Esophagus muscularis mucosa (tissue), 4 donors: ENCODE measurements around the gene NBPF4.
"Not testable (repeated sequence)": the region's sequence is repeated elsewhere in the genome, so short reads cannot be mapped to it uniquely, and the experiment has no call there.

Source experiments
- EP300 ChIP-seq: sonication (generic); formaldehyde crosslinking; IDR thresholded peaks from one replicate; pipeline ENCODE4 v1.6.1; 2017; ENCODE audit warnings: antibody characterized with exemption
- POLR2A ChIP-seq: fragments of 450-650 bp; IDR thresholded peaks from one replicate; pipeline ENCODE4 v1.6.1; 2017; ENCODE audit warnings: antibody characterized with exemption, moderate library complexity, mild to moderate bottlenecking, low read depth
- POLR2AphosphoS5 ChIP-seq, 2 donors: sonication (generic); formaldehyde crosslinking; IDR thresholded peaks; one replicate each; pipeline ENCODE4 v1.6.1; 2017; ENCODE audit warnings: antibody characterized with exemption in 2 of 2
- TF ChIP-seq, protein P1 (sequence below), 3 experiments: fragments of 200-600 bp in 2 of 3; fragments of 450-650 bp in 1 of 3; sonication (generic) in 2 of 3; IDR thresholded peaks; one replicate each; pipeline ENCODE4 v1.5.1; 2017 to 2019; ENCODE audit warnings: antibody characterized with exemption in 3 of 3, mild to moderate bottlenecking in 2 of 3, moderate library complexity in 1 of 3

DNA sequence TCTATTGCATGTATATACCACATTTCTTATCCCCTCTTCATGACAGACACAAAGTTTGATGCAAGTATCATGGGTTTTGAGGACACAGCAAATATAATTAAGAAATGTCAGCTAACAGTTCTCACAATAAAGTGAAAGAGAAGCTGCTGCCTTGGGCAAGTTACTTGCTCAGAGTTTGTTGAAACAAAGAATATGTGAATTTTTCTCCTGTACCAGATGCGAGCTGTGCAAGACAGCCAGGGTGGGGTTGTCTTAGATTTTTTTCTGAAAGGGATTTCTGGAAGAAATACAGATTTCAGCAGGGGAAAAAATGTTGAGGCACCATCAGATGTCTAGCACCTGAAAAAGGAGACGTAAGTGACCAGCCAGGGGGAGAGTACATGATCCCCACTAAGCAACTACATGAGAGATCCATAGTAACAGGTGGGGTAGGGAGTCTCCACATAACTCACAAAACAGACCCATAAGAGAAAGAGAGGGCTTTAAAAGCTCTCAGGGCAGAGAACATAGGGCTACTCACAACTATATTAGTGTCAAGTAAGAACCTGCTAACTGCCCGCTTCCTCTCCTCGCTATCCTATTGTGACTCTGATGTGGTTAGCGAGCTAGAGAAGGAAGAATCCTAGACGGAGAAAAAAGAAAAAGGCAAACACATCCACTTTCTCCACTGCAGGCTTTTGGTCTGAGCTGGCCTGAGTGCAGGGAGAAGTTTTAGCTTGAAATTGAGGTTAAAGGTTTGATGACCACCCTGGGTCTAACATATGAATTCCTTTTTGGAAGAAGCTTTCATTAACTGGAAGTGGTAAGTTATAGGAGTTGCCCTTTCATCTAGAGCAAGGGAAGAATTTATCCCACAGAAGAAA lies 27.6 kb downstream of the NBPF4 start:
- not testable (repeated sequence) for TF ChIP-seq EP300; POLR2AphosphoS5 (IDR thresholded peaks at IDR 0.05); POLR2A
- TF ChIP-seq, protein P1, sequence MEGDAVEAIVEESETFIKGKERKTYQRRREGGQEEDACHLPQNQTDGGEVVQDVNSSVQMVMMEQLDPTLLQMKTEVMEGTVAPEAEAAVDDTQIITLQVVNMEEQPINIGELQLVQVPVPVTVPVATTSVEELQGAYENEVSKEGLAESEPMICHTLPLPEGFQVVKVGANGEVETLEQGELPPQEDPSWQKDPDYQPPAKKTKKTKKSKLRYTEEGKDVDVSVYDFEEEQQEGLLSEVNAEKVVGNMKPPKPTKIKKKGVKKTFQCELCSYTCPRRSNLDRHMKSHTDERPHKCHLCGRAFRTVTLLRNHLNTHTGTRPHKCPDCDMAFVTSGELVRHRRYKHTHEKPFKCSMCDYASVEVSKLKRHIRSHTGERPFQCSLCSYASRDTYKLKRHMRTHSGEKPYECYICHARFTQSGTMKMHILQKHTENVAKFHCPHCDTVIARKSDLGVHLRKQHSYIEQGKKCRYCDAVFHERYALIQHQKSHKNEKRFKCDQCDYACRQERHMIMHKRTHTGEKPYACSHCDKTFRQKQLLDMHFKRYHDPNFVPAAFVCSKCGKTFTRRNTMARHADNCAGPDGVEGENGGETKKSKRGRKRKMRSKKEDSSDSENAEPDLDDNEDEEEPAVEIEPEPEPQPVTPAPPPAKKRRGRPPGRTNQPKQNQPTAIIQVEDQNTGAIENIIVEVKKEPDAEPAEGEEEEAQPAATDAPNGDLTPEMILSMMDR (IDR thresholded peaks at IDR 0.05) = not testable (repeated sequence)
